ENCODE measurements around the gene MAD1L1. TPM values are rescaled to one million over a fixed set of nuclear protein-coding genes. Genes with fewer than 3 reads are reported as not detected.

The MAD1L1 gene
- total RNA-seq, 4 donors from 2014 or later: 8.0 to 52.7 (median 26.7) TPM

DNA sequence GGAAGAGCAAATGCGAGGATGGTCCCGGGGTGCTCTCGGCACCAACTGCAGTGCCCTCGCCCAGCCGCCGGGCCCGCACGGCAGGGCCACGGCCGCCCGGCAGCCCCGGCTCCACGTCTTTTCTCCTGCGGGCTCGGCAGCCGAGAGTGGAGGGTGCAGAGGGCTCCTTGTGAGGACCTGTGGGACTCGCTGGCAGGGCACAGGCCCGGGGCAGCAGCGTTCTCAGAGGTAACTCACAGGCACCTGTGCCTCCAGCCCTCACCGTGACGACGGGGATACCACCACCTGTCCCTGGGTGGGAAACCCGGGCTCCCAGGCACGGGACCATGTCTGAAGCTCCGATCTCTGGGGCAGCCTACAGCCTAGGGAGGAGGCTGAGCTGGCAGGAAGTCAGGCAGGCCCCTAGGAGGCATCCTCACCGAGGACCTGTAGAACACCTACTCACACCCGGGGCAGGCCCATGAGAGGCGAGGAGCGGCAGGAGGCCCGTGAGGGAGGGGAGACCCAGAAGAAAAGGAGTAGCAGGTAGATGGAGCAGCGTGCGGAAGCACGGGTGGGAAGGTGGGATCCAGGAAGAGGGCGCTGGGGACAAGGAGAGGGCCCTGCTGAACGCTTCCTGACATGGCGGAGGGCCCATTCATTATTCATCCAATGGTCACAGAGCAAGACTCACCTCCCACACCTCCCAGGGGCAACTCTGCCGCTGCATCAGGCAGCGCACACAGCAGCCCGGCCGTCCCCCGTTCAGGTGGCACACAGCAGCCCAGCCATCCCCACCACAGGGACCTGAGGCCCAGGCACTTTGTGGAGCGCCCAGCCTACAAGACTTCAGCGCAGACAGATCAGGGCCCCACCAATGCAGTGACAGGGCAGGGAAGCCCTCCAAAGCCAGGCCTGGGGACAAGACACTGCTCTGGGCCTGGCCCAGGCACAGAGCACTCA is 244.9 kb downstream of the MAD1L1 start:
- no peaks in the 10 kb centered on the region for H3K4me1 ChIP-seq
- in situ Hi-C loops (cut with MboI; ENCODE audit: low pct_ligation_motif_present in 1 of 4, low pct_unique_long_range_greater_than_20kb in 1 of 4, low sequenced_read_pairs in 3 of 4) (no loop called here), intact Hi-C loops (cut with DNase I; ENCODE audit: low total_unique reads) (no loop called here)
- no peaks in the 10 kb centered on the region for H3K9me3 ChIP-seq
- H3K27ac ChIP-seq: no peak overlapping the region
- DNase-seq: no peak
- WGBS, 2 donors (ENCODE audit: low coverage in 1 of 2): 95% methylated on average over 43 of the region's 43 CpGs; no CpG with 5 or more reads in 1 of the 2 donors
- no peaks in the 10 kb centered on the region for H3K36me3 ChIP-seq
- TF ChIP-seq EP300 (IDR thresholded peaks at IDR 0.05; ENCODE audit: low read depth) (no peak), POLR2A (IDR thresholded peaks at IDR 0.05) (no peak), POLR2AphosphoS5 (IDR thresholded peaks at IDR 0.05) (no peak), CTCF (IDR thresholded peaks at IDR 0.05) (no peak)
- H3K4me3 ChIP-seq: no peak overlapping the region
- no peaks in the 10 kb centered on the region for H3K27me3 ChIP-seq

- no peak for DNase-seq
- Histone ChIP-seq H3K4me1 (no peaks in the 10 kb centered on the region), H3K4me3 (no peak overlapping the region), H3K27me3 (no peaks in the 10 kb centered on the region), H3K27ac (no peak overlapping the region), H3K36me3 (no peaks in the 10 kb centered on the region), H3K9me3 (no peaks in the 10 kb centered on the region)
- intact Hi-C loops (cut with DNase I; ENCODE audit: low total_unique reads) (no loop called here), in situ Hi-C loops (cut with MboI; ENCODE audit: low pct_ligation_motif_present in 1 of 4, low pct_unique_long_range_greater_than_20kb in 1 of 4, low sequenced_read_pairs in 3 of 4) (no loop called here)
- no peak for TF ChIP-seq POLR2A (IDR thresholded peaks at IDR 0.05)
- TF ChIP-seq EP300 (IDR thresholded peaks at IDR 0.05; ENCODE audit: low read depth): no peak
- no peak for TF ChIP-seq CTCF (IDR thresholded peaks at IDR 0.05)
- no peak for TF ChIP-seq POLR2AphosphoS5 (IDR thresholded peaks at IDR 0.05)
- WGBS, 2 donors (ENCODE audit: low coverage in 1 of 2): 94% methylated on average over 23 of the region's 23 CpGs; no CpG with 5 or more reads in 1 of the 2 donors
Observed at GRCh38 chr7:1987084-1987535, 245.6 kb downstream of the MAD1L1 start.

- intact Hi-C loops (cut with DNase I; ENCODE audit: low total_unique reads) (no loop called here), in situ Hi-C loops (cut with MboI; ENCODE audit: low pct_ligation_motif_present in 1 of 4, low pct_unique_long_range_greater_than_20kb in 1 of 4, low sequenced_read_pairs in 3 of 4) (no loop called here)
- TF ChIP-seq POLR2AphosphoS5 (IDR thresholded peaks at IDR 0.05) (no peak), POLR2A (IDR thresholded peaks at IDR 0.05) (no peak), EP300 (IDR thresholded peaks at IDR 0.05; ENCODE audit: low read depth) (no peak), CTCF (IDR thresholded peaks at IDR 0.05) (no peak)
- Histone ChIP-seq H3K4me3 (no peak overlapping the region), H3K36me3 (no peaks in the 10 kb centered on the region), H3K4me1 (no peaks in the 10 kb centered on the region), H3K9me3 (no peaks in the 10 kb centered on the region), H3K27ac (no peak overlapping the region), H3K27me3 (no peaks in the 10 kb centered on the region)
- DNase-seq: no peak
- 86 to 89% methylated on average over 2 to 31 of the region's 31 CpGs for WGBS, 2 donors (ENCODE audit: low coverage in 1 of 2)
Observed at GRCh38 chr7:1986366-1987083, 246.2 kb downstream of the MAD1L1 start.

GRCh38 chr7:1985936-1986335 is 246.8 kb downstream of the MAD1L1 start:
- Histone ChIP-seq H3K9me3 (no peaks in the 10 kb centered on the region), H3K36me3 (no peaks in the 10 kb centered on the region), H3K4me3 (no peak overlapping the region), H3K27ac (no peak overlapping the region), H3K27me3 (no peaks in the 10 kb centered on the region), H3K4me1 (no peaks in the 10 kb centered on the region)
- no peak for DNase-seq
- intact Hi-C loops (cut with DNase I; ENCODE audit: low total_unique reads): no loop called here
- TF ChIP-seq CTCF (IDR thresholded peaks at IDR 0.05) (no peak), EP300 (IDR thresholded peaks at IDR 0.05; ENCODE audit: low read depth) (no peak), POLR2AphosphoS5 (IDR thresholded peaks at IDR 0.05) (no peak), POLR2A (IDR thresholded peaks at IDR 0.05) (no peak)
- WGBS, 2 donors (ENCODE audit: low coverage in 1 of 2): 91 to 100% methylated on average over 2 to 9 of the region's 9 CpGs
- in situ Hi-C loops (cut with MboI; ENCODE audit: low pct_ligation_motif_present in 1 of 4, low pct_unique_long_range_greater_than_20kb in 1 of 4, low sequenced_read_pairs in 3 of 4): no loop called here
